ENCODE results near the gene KRTAP22-2. TPM values are rescaled to one million over a fixed set of nuclear protein-coding genes. Genes with fewer than 3 reads are reported as not detected.

The KRTAP22-2 gene
- total and polyA plus RNA-seq, 2 of the 8 experiments (the other 6 are each of a cell fraction or from before 2014, with no cell fraction given): not detected

- no peaks in the 10 kb centered on the region for H3K23me2 ChIP-seq (ENCODE audit: low read depth, low read length)
- POLR2A ChIA-PET (ENCODE audit: partially characterized antibody): no interaction called here
- FAIRE-seq: no peak
Measured at GRCh38 chr21:30628109-30628508, 37.9 kb upstream of the KRTAP22-2 start.

More at GRCh38 chr21:30628109-30628508, 37.9 kb upstream of the KRTAP22-2 start:
- peaks cover 7% of the 10 kb centered on the region in 2 experiments for H3K9me3 ChIP-seq (ENCODE audit: insufficient read depth in 2 of 2, low read depth in 1 of 2, low read length in 1 of 2)
- H2BK12ac ChIP-seq (ENCODE audit: low read depth, low read length): no peak overlapping the region
- H3K4ac ChIP-seq (replicated peaks; ENCODE audit: insufficient read length, low read depth, low read length): no peak overlapping the region
- H2AFZ ChIP-seq (ENCODE audit: low read length): no peak overlapping the region
- no peak overlapping the region for H4K8ac ChIP-seq (ENCODE audit: extremely low read depth, insufficient read depth, low read length)
- H3K27me3 ChIP-seq (replicated peaks in 1 of 4; ENCODE audit: control insufficient read depth in 3 of 4, extremely low read depth in 1 of 4, insufficient read depth in 3 of 4, low read length in 3 of 4): peaks cover 0 to 1% (median 0%) of the 10 kb centered on the region in 4 experiments; a peak in 1 of 7 replicates
- H2BK120ac ChIP-seq (replicated peaks; ENCODE audit: low read depth, low read length): no peak overlapping the region
- H3K27ac ChIP-seq (ENCODE audit: low read depth, low read length): no peak overlapping the region
- WGBS, 2 experiments (ENCODE audit: extremely low coverage in 1 of 2, insufficient coverage in 1 of 2, insufficient read length in 1 of 2, insufficient replicate concordance in 2 of 2, low coverage in 1 of 2, low lambda C conversion rate in 2 of 2, missing lambda C conversion rate in 1 of 2): 90% methylated on average over 4 of the region's 4 CpGs; no CpG with 5 or more reads in 1 of the 2 experiments
- no peak overlapping the region for H2BK15ac ChIP-seq (ENCODE audit: low read length)
- H4K91ac ChIP-seq (replicated peaks; ENCODE audit: insufficient read length, low read length): no peak overlapping the region
- H3K4me3 ChIP-seq (ENCODE audit: extremely low read depth in 1 of 4, insufficient read depth in 2 of 4, low read depth in 3 of 4, low read length in 4 of 4): no peak overlapping the region
- CTCF ChIA-PET (ENCODE audit: partially characterized antibody): no interaction called here
- no peak overlapping the region for H4K5ac ChIP-seq (ENCODE audit: insufficient read length, low read depth, low read length)
- peaks cover 0 to 2% (median 0%) of the 10 kb centered on the region in 4 experiments; a peak in 2 of 7 replicates for H3K4me1 ChIP-seq (replicated peaks in 1 of 4; ENCODE audit: control insufficient read depth in 3 of 4, insufficient read depth in 4 of 4, low read length in 3 of 4)
- H3K36me3 ChIP-seq (ENCODE audit: control insufficient read depth in 2 of 4, insufficient read depth in 4 of 4, low read length in 3 of 4): no peaks in the 10 kb centered on the region
- H3K23ac ChIP-seq (ENCODE audit: insufficient read length): no peak overlapping the region
- no peak for TF ChIP-seq HDAC6 (IDR thresholded peaks at IDR 0.05; ENCODE audit: low read depth, low read length)
- no peak for TF ChIP-seq FOSL1 (IDR thresholded peaks at IDR 0.05; ENCODE audit: insufficient read depth, low read depth, low read length)
- no peak for TF ChIP-seq CTBP2 (IDR thresholded peaks at IDR 0.05; ENCODE audit: borderline replicate concordance, insufficient read depth, insufficient read length, low read length)
- no peak for TF ChIP-seq POLR2A (IDR thresholded peaks at IDR 0.05; ENCODE audit: control extremely low read depth in 1 of 2, low read depth in 2 of 2, low read length in 2 of 2)
- TF ChIP-seq TAF7 (optimal IDR thresholded peaks at IDR 0.05; ENCODE audit: borderline replicate concordance, low read depth, low read length): no peak
- TF ChIP-seq KDM1A (IDR thresholded peaks at IDR 0.05; ENCODE audit: borderline replicate concordance, low read length): no peak
- no peak for TF ChIP-seq MAX (IDR thresholded peaks at IDR 0.05)
- TF ChIP-seq POLR2AphosphoS5 (IDR thresholded peaks at IDR 0.05; ENCODE audit: low read depth, low read length): no peak
- no peak for TF ChIP-seq SUZ12 (IDR thresholded peaks at IDR 0.05; ENCODE audit: low read length)
- no peak for TF ChIP-seq TEAD4 (IDR thresholded peaks at IDR 0.05; ENCODE audit: low read depth, low read length)
- no peak for TF ChIP-seq SP2 (IDR thresholded peaks at IDR 0.05; ENCODE audit: low read length)
- no peak for TF ChIP-seq CHD1 (IDR thresholded peaks at IDR 0.05; ENCODE audit: low read depth, low read length)
- no peak for TF ChIP-seq YY1 (IDR thresholded peaks at IDR 0.05; ENCODE audit: low read depth, low read length)
- no peaks in the 10 kb centered on the region for H3K79me1 ChIP-seq (ENCODE audit: low read depth, low read length)
- no peak overlapping the region for H2BK5ac ChIP-seq (ENCODE audit: low read depth, low read length)
- H3K9ac ChIP-seq (replicated peaks in 1 of 4; ENCODE audit: extremely low read depth in 1 of 4, low read depth in 3 of 4, low read length in 3 of 4): no peak overlapping the region
- H3K14ac ChIP-seq (ENCODE audit: insufficient read length): no peak overlapping the region
- H2AK5ac ChIP-seq (ENCODE audit: low read depth, low read length): no peak overlapping the region
- no peaks in the 10 kb centered on the region for H4K20me1 ChIP-seq (replicated peaks in 1 of 2; ENCODE audit: control insufficient read depth in 1 of 2, insufficient read depth in 2 of 2, low read length in 2 of 2)
- H3K18ac ChIP-seq (ENCODE audit: extremely low read depth, low read length): no peak overlapping the region
- no peak overlapping the region for H2BK20ac ChIP-seq (ENCODE audit: low read length)
- no peak for DNase-seq (ENCODE audit: low read depth in 1 of 2, low spot score in 2 of 2)
- H3K4me2 ChIP-seq (ENCODE audit: insufficient read depth in 1 of 2, low read depth in 2 of 2, low read length in 2 of 2): no peak overlapping the region
- no peaks in the 10 kb centered on the region for H3K79me2 ChIP-seq (ENCODE audit: control insufficient read depth in 1 of 2, insufficient read depth in 2 of 2, low read length in 2 of 2)
- no peak overlapping the region for H3K56ac ChIP-seq (replicated peaks; ENCODE audit: insufficient read length, low read depth, low read length)
